Gastrocnemius medialis (tissue), 4 donors: ENCODE measurements around the gene KIAA1217. TPM values are rescaled to one million over a fixed set of nuclear protein-coding genes. Genes with fewer than 3 reads are reported as not detected.

Source experiments
- ATAC-seq, 2 donors: fragments of 150-250 bp; one replicate each; pipeline ENCODE4 v1.9.1; 2016
- DNase-seq, 2 donors: peaks; one replicate each; pipeline ENCODE4 v3.0.0-alpha.2; 2019
- H3K27ac ChIP-seq, 4 donors: fragments of 200-600 bp; sonication (generic); 1 replicate in 1 of 4; 2 replicates in 3 of 4; pipeline ENCODE4 v1.5.1; 2016 to 2018; ENCODE audit warnings: mild to moderate bottlenecking in 2 of 4, moderate library complexity in 1 of 4
- H3K27me3 ChIP-seq, 3 donors: fragments of 200-600 bp; sonication (generic) in 2 of 3; 1 replicate in 1 of 3; 2 replicates in 2 of 3; pipeline versions ENCODE4 v1.5.1 to v1.6.0; 2016 to 2019; ENCODE audit warnings: mild to moderate bottlenecking in 1 of 3, moderate library complexity in 1 of 3
- H3K36me3 ChIP-seq, 2 donors: fragments of 200-600 bp; sonication (generic) in 1 of 2; one replicate each; pipeline ENCODE4 v1.5.1; 2017 to 2018
- H3K4me1 ChIP-seq, 2 donors: fragments of 200-600 bp; sonication (generic) in 1 of 2; one replicate each; pipeline ENCODE4 v1.5.1; 2016 to 2017; ENCODE audit warnings: mild to moderate bottlenecking in 2 of 2
- H3K4me3 ChIP-seq, 4 donors: fragments of 200-600 bp; sonication (generic) in 3 of 4; 1 replicate in 1 of 4; 2 replicates in 3 of 4; pipeline ENCODE4 v1.5.1; 2016 to 2019; ENCODE audit warnings: mild to moderate bottlenecking in 2 of 4
- H3K9me3 ChIP-seq, 3 donors: fragments of 200-600 bp; sonication (generic) in 2 of 3; 1 replicate in 1 of 3; 2 replicates in 2 of 3; pipeline ENCODE4 v1.5.1; 2016 to 2019
- CTCF ChIP-seq, 5 experiments: fragments of 450-650 bp in 3 of 5; fragments of 200-600 bp in 2 of 5; sonication (generic) in 2 of 5; IDR thresholded peaks in 4 of 5; conservative IDR thresholded peaks in 1 of 5; 1 replicate in 4 of 5; 2 replicates in 1 of 5; pipeline ENCODE4 v1.5.1; 2016 to 2019; ENCODE audit warnings: antibody characterized with exemption in 5 of 5, mild to moderate bottlenecking in 3 of 5, moderate library complexity in 3 of 5
- POLR2A ChIP-seq, 2 donors: fragments of 450-650 bp; IDR thresholded peaks; one replicate each; pipeline ENCODE4 v1.6.1; 2017; ENCODE audit warnings: antibody characterized with exemption in 2 of 2, mild to moderate bottlenecking in 2 of 2, moderate library complexity in 2 of 2
- in situ Hi-C, 4 donors: fragments of 200-750 bp; cut with MboI; loops; one replicate each; pipeline versions ENCODE4 v1.15.0 to v1.8.0; 2017; ENCODE audit warnings: low sequenced_read_pairs in 4 of 4
- intact Hi-C: fragments of 100-400 bp; cut with DNase I; formaldehyde crosslinking; loops from one replicate; pipeline ENCODE4 v1.15.1; 2023; ENCODE audit warnings: low total_unique reads
- microRNA counts, 2 donors: library from miRNA; unstranded; fragments of <30 nt; microRNA quantifications; one replicate each; lab custom pipeline; 2016
- microRNA-seq, 2 donors: library from miRNA; unstranded; fragments of <30 nt; microRNA quantifications; one replicate each; pipeline ENCODE4, GENCODE V29; 2016; ENCODE audit warnings: borderline replicate concordance in 2 of 2
- total RNA-seq, 4 donors: library from RNA; depleted of rRNA; stranded (reverse); fragments of >200 nt; gene quantifications; one replicate each; pipeline versions ENCODE4 v1.1.0 to v1.2.3, GENCODE V29; 2016

Gene KIAA1217
- total RNA-seq, 4 donors from 2014 or later: 152 to 266 (median 155) TPM

- Histone ChIP-seq H3K4me3 (no peak overlapping the region), H3K4me1 (peaks cover 4 to 10% of the 10 kb centered on the region in 2 donors), H3K27ac (peak overlapping the region in 2 of 4 donors; percentile 38), H3K27me3 (no peaks in the 10 kb centered on the region), H3K36me3 (peaks cover 0 to 80% of the 10 kb centered on the region in 2 donors), H3K9me3 (no peaks in the 10 kb centered on the region)
- DNase-seq (no peak), ATAC-seq (peak; percentile 78 to 83)
- no peak for TF ChIP-seq CTCF (IDR thresholded peaks at IDR 0.05 in 4 of 5, conservative IDR thresholded peaks at IDR 0.05 in 1 of 5)
- no peak for TF ChIP-seq POLR2A (IDR thresholded peaks at IDR 0.05)
- in situ Hi-C loops: no loop called here
- intact Hi-C loops: no loop called here
Measured at GRCh38 chr10:24590697-24591457, 381.9 kb downstream of the KIAA1217 start.

GRCh38 chr10:24596217-24596930 lies 387.4 kb downstream of the KIAA1217 start:
- Histone ChIP-seq H3K36me3 (peaks cover 0 to 95% of the 10 kb centered on the region in 2 donors), H3K4me1 (peaks cover 2 to 4% of the 10 kb centered on the region in 2 donors), H3K9me3 (no peaks in the 10 kb centered on the region), H3K27me3 (no peaks in the 10 kb centered on the region), H3K4me3 (no peak overlapping the region), H3K27ac (no peak overlapping the region)
- intact Hi-C loops (no loop called here), in situ Hi-C loops (no loop called here)
- no peak for DNase-seq
- TF ChIP-seq CTCF (IDR thresholded peaks at IDR 0.05 in 4 of 5, conservative IDR thresholded peaks at IDR 0.05 in 1 of 5): no peak
- TF ChIP-seq POLR2A (IDR thresholded peaks at IDR 0.05): no peak
- no peak for ATAC-seq

GRCh38 chr10:24597426-24597825 lies 388.5 kb downstream of the KIAA1217 start:
- no peak for TF ChIP-seq CTCF (IDR thresholded peaks at IDR 0.05 in 4 of 5, conservative IDR thresholded peaks at IDR 0.05 in 1 of 5)
- Histone ChIP-seq H3K9me3 (no peaks in the 10 kb centered on the region), H3K4me1 (no peaks in the 10 kb centered on the region), H3K4me3 (no peak overlapping the region), H3K27me3 (no peaks in the 10 kb centered on the region), H3K36me3 (peaks cover 0 to 94% of the 10 kb centered on the region in 2 donors), H3K27ac (no peak overlapping the region)
- in situ Hi-C loops (no loop called here), intact Hi-C loops (no loop called here)
- ATAC-seq (no peak), DNase-seq (no peak)

MicroRNA genes within 50 kb of the gene (microRNA counts, 767-probe panel; counts per million panel counts)
- microRNA hsa-miR-603 (lab: Ali Mortazavi, UCI): 356 to 448 counts per million in 2 donors

Small RNA genes within 50 kb of the gene (microRNA-seq; reads per million reads assigned to microRNA genes)
- gene MIR603: 0 reads per million in 2 donors
